ENCODE measurements around the gene KANTR.
"Not testable (repeated sequence)": the region's sequence is repeated elsewhere in the genome, so short reads cannot be mapped to it uniquely, and the experiment has no call there.

Gene KANTR

GRCh38 chrX:53128097-53128749 lies 34.3 kb downstream of the KANTR start:
- no peak for DNase-seq (ENCODE audit: low spot score)

- no peak for DNase-seq (ENCODE audit: low spot score)
Measured at GRCh38 chrX:53133400-53133799, 39.5 kb downstream of the KANTR start.

GRCh38 chrX:53135581-53135980 lies 41.6 kb downstream of the KANTR start:
- DNase-seq (ENCODE audit: low spot score), result no peak

GRCh38 chrX:53153581-53153980 lies 59.6 kb downstream of the KANTR start:
- no peak for DNase-seq (ENCODE audit: low spot score)

- no peak for DNase-seq (ENCODE audit: low spot score)
Measured at GRCh38 chrX:53155512-53156206, 61.7 kb downstream of the KANTR start.

GRCh38 chrX:53156207-53156596 lies 62.3 kb downstream of the KANTR start:
- no peak for DNase-seq (ENCODE audit: low spot score)

- no peak for DNase-seq (ENCODE audit: low spot score)
Measured at GRCh38 chrX:53159184-53159583, 65.2 kb downstream of the KANTR start.

GRCh38 chrX:53160297-53160983 lies 66.5 kb downstream of the KANTR start:
- no peak for DNase-seq (ENCODE audit: low spot score)

GRCh38 chrX:53163436-53163835 lies 69.5 kb downstream of the KANTR start:
- no peak for DNase-seq (ENCODE audit: low spot score)

GRCh38 chrX:53164566-53164965 lies 70.6 kb downstream of the KANTR start:
- DNase-seq (ENCODE audit: low spot score), result not testable (repeated sequence)

- DNase-seq (ENCODE audit: low spot score), result no peak
Measured at GRCh38 chrX:53166103-53166502, 72.2 kb downstream of the KANTR start.

- DNase-seq (ENCODE audit: low spot score), result no peak
Measured at GRCh38 chrX:53171356-53171755, 77.4 kb downstream of the KANTR start.
